K562 (cell line): ENCODE data around the gene MBD4. TPM values are rescaled to one million over a fixed set of nuclear protein-coding genes. Genes with fewer than 3 reads are reported as not detected.
A peak's percentile ranks its signal among the peaks of the same experiment; 100 is the strongest.

Source experiments
- BRD4 ChIP-seq: fragments of 200-600 bp; sonication (generic); IDR thresholded peaks from 2 replicates; pipeline ENCODE4 v1.6.1; 2017; ENCODE audit warnings: inconsistent platforms
- DNMT1 ChIP-seq: fragments of 450-650 bp; IDR thresholded peaks from 2 replicates; pipeline ENCODE4 v1.6.1; 2016; ENCODE audit warnings: antibody characterized with exemption, mild to moderate bottlenecking
- ELK3 ChIP-seq: fragments of 450-650 bp; formaldehyde crosslinking; IDR thresholded peaks from 2 replicates; pipeline ENCODE4 v1.4.0; 2020; ENCODE audit warnings: mild to moderate bottlenecking
- EWSR1 ChIP-seq: fragments of 450-650 bp; IDR thresholded peaks from 2 replicates; pipeline ENCODE4 v1.6.1; 2018; ENCODE audit warnings: borderline replicate concordance, mild to moderate bottlenecking, low read depth, moderate library complexity; ENCODE audit not compliant: partially characterized antibody
- FOXK1 ChIP-seq: sonication (generic); formaldehyde crosslinking; IDR thresholded peaks from 2 replicates; pipeline ENCODE4 v1.8.0; 2022; ENCODE audit warnings: missing genetic modification reagents, mild to moderate bottlenecking, borderline replicate concordance
- NFE2 ChIP-seq: IDR thresholded peaks from 2 replicates; pipeline ENCODE4 v1.6.1; 2014; ENCODE audit warnings: antibody characterized with exemption, low read depth
- NR4A1 ChIP-seq, 2 experiments: fragments of 250-450 bp in 1 of 2; fragments of 450-650 bp in 1 of 2; sonication (Bioruptor Pico) in 1 of 2; IDR thresholded peaks; 2 replicates each; pipeline versions ENCODE4 v1.4.0 to v1.6.1; 2016 to 2020; ENCODE audit warnings: mild to moderate bottlenecking in 2 of 2, missing compliant biosample characterization in 1 of 2, missing genetic modification characterization in 1 of 2, moderate library complexity in 1 of 2
- PATZ1 ChIP-seq: fragments of 250-450 bp; sonication (Bioruptor Pico); IDR thresholded peaks from 2 replicates; pipeline ENCODE4 v1.5.0; 2020; ENCODE audit warnings: mild to moderate bottlenecking, borderline replicate concordance
- PHF21A ChIP-seq: fragments of 450-650 bp; IDR thresholded peaks from 2 replicates; pipeline ENCODE4 v1.6.1; 2017; ENCODE audit warnings: low read depth, borderline replicate concordance
- RB1 ChIP-seq: fragments of 450-650 bp; IDR thresholded peaks from 2 replicates; pipeline ENCODE4 v1.6.1; 2017; ENCODE audit warnings: low read depth, mild to moderate bottlenecking
- RBM14 ChIP-seq: fragments of 200-400 bp; formaldehyde crosslinking; IDR thresholded peaks from 2 replicates; pipeline ENCODE4 v1.6.1; 2018; ENCODE audit warnings: low read depth, mild to moderate bottlenecking, low read length, moderate library complexity, borderline replicate concordance; ENCODE audit not compliant: insufficient read depth
- TRIM24 ChIP-seq, 2 experiments: fragments of 450-650 bp; IDR thresholded peaks; 2 replicates each; pipeline ENCODE4 v1.6.1; 2016
- USF1 ChIP-seq: sonication (generic); formaldehyde crosslinking; IDR thresholded peaks from 2 replicates; pipeline ENCODE4 v1.9.0; 2022; ENCODE audit warnings: mild to moderate bottlenecking, missing genetic modification reagents
- ZBTB33 ChIP-seq: sonication (generic); formaldehyde crosslinking; IDR thresholded peaks from 2 replicates; pipeline ENCODE4 v1.8.1; 2023; ENCODE audit warnings: mild to moderate bottlenecking, missing genetic modification reagents
- ZHX1 ChIP-seq: fragments of 150-350 bp; conservative IDR thresholded peaks from 2 replicates; pipeline ENCODE4 v1.6.1; 2014; ENCODE audit warnings: low read length
- ZNF165 ChIP-seq: fragments of 250-450 bp; sonication (Bioruptor Pico); IDR thresholded peaks from 2 replicates; pipeline ENCODE4 v1.4.0; 2020; ENCODE audit warnings: borderline replicate concordance
- ZNF175 ChIP-seq: fragments of 200-800 bp; sonication (Bioruptor generic); IDR thresholded peaks from 2 replicates; pipeline ENCODE4 v1.6.1; 2016; ENCODE audit warnings: low read depth, mild to moderate bottlenecking, missing genetic modification characterization, missing compliant biosample characterization
- ZNF316 ChIP-seq: fragments of 450-650 bp; IDR thresholded peaks from 2 replicates; pipeline ENCODE4 v1.6.1; 2016
- ZNF444 ChIP-seq: fragments of 250-450 bp; sonication (Bioruptor Pico); IDR thresholded peaks from 2 replicates; pipeline ENCODE4 v1.4.0; 2020; ENCODE audit warnings: mild to moderate bottlenecking, moderate library complexity
- polyA plus RNA-seq, 8 experiments: library from polyadenylated mRNA; depleted of rRNA in 4 of 8; stranded (reverse) in 5 of 8; unstranded in 3 of 8; fragments of >200 nt; fragmentation: Nextera tagmentation in 2 of 8; fragmentation: Illumina TruSeq in 1 of 8; extraction: Ambion mirVana in 2 of 8; extraction: Trizol in 1 of 8; gene quantifications; 2 replicates each; pipeline versions ENCODE4 v1.2.1 to v1.2.3, GENCODE V29; 2011 to 2014; ENCODE audit warnings: inconsistent platforms in 1 of 8, missing spikeins in 1 of 8
- total RNA-seq, 7 experiments: library from RNA; depleted of rRNA in 6 of 7; stranded (reverse); fragments of >200 nt in 6 of 7; fragmentation: Illumina TruSeq in 2 of 7; extraction: Trizol in 2 of 7; gene quantifications; 2 replicates each; pipeline versions ENCODE4 v1.2.1 to v1.2.3, GENCODE V29; 2011 to 2021; ENCODE audit warnings: low replicate concordance in 1 of 7

The MBD4 gene
- total and polyA plus RNA-seq, 9 of the 15 experiments (the other 6 are each of a cell fraction or from before 2014, with no cell fraction given): 13.3 to 63.9 (median 39.0) TPM

- no peak for TF ChIP-seq USF1 (CRISPR knock-in tag)
- TF ChIP-seq ZNF444 (CRISPR knock-in tag): no peak
- no peak for TF ChIP-seq ZNF165
- no peak for TF ChIP-seq ELK3 (CRISPR knock-in tag)
- no peak for TF ChIP-seq PHF21A
- TF ChIP-seq TRIM24 (IDR thresholded peaks at IDR 0.05): peak; percentile 63 to 68
- no peak for TF ChIP-seq DNMT1
- no peak for TF ChIP-seq NR4A1 (CRISPR knock-in tag; IDR thresholded peaks at IDR 0.05)
- peak; percentile 67; the same call in 1 of the 2 replicates for TF ChIP-seq NR4A1 (tag; IDR thresholded peaks at IDR 0.05)
- TF ChIP-seq RB1: no peak
- TF ChIP-seq ZHX1: no peak
- no peak for TF ChIP-seq FOXK1 (CRISPR knock-in tag)
- TF ChIP-seq BRD4: no peak
- TF ChIP-seq RBM14: no peak
- TF ChIP-seq PATZ1: no peak
- no peak for TF ChIP-seq EWSR1
- peak; percentile 33; the same call in 1 of the 2 replicates for TF ChIP-seq NFE2
- TF ChIP-seq ZNF175 (CRISPR knock-in tag): 0 out of 2 replicates have a peak, but pooled peaks have one; percentile 38
- TF ChIP-seq ZBTB33 (CRISPR knock-in tag): no peak
- TF ChIP-seq ZNF316: no peak
Measured at GRCh38 chr3:129461461-129462146, 21.9 kb upstream of the MBD4 start (continued).
